GM10266 (cell line): ENCODE data around the gene ZNF878.

Experiments used
- DNase-seq: peaks from one replicate; pipeline ENCODE4 v3.0.0; 2012; ENCODE audit errors: extremely low spot score
- TF ChIP-seq, protein P1 (sequence below): IDR thresholded peaks from 2 replicates; pipeline ENCODE4 v1.5.1; 2012; ENCODE audit warnings: mild to moderate bottlenecking, low read depth; ENCODE audit not compliant: control insufficient read depth, insufficient read depth; ENCODE audit errors: missing control alignments

Gene ZNF878

DNA sequence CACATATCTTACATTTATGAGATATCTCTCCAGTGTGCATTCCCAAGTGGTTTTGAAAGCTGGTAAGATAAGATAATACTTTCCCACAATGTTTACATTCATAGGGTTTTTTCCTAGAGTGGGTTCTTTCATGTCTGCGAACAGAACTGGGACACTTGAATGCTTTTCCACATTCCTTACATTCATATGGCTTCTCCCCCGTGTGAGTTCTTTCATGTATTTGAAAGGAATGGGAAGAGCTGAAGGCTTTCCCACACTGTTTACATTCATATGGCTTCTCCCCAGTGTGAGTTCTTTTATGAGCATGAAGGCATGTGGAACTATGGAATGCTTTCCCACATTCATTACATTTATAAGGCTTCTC lies 37.0 kb downstream of the ZNF878 start:
- no peak for DNase-seq
- TF ChIP-seq, protein P1, sequence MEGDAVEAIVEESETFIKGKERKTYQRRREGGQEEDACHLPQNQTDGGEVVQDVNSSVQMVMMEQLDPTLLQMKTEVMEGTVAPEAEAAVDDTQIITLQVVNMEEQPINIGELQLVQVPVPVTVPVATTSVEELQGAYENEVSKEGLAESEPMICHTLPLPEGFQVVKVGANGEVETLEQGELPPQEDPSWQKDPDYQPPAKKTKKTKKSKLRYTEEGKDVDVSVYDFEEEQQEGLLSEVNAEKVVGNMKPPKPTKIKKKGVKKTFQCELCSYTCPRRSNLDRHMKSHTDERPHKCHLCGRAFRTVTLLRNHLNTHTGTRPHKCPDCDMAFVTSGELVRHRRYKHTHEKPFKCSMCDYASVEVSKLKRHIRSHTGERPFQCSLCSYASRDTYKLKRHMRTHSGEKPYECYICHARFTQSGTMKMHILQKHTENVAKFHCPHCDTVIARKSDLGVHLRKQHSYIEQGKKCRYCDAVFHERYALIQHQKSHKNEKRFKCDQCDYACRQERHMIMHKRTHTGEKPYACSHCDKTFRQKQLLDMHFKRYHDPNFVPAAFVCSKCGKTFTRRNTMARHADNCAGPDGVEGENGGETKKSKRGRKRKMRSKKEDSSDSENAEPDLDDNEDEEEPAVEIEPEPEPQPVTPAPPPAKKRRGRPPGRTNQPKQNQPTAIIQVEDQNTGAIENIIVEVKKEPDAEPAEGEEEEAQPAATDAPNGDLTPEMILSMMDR = no peak

DNA sequence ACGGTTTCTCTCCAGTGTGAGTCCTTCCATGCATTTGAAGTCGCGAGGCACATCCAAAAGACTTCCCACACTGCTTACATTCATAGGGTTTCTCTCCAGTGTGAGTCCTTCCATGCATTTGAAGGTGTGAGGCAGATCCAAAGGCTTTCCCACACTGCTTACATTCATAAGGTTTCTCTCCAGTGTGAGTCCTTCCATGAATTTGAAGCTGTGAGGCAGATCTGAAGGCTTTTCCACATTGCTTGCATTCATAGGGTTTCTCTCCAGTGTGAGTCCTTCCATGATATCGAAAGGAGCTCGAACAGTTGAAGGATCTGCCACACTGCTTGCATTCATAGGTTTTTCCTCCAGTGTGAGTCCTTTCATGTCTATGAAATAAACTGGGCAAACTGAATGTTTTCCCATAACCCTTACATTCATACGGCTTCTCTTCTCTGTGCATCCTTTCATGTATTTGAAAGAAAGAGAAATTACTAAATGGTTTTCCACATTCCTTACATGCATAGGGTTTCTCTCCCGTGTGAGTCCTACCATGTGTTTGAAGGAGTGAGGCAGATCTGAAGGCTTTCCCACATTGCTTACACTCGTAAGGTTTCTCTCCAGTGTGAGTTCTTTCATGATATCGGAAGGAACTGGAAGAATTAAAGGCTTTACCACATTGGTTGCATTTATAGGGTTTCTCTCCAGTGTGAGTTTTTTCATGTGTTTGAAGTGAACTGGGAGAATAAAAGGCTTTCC lies 37.6 kb downstream of the ZNF878 start:
- no peak for DNase-seq
- TF ChIP-seq, protein P1 = no peak

DNA sequence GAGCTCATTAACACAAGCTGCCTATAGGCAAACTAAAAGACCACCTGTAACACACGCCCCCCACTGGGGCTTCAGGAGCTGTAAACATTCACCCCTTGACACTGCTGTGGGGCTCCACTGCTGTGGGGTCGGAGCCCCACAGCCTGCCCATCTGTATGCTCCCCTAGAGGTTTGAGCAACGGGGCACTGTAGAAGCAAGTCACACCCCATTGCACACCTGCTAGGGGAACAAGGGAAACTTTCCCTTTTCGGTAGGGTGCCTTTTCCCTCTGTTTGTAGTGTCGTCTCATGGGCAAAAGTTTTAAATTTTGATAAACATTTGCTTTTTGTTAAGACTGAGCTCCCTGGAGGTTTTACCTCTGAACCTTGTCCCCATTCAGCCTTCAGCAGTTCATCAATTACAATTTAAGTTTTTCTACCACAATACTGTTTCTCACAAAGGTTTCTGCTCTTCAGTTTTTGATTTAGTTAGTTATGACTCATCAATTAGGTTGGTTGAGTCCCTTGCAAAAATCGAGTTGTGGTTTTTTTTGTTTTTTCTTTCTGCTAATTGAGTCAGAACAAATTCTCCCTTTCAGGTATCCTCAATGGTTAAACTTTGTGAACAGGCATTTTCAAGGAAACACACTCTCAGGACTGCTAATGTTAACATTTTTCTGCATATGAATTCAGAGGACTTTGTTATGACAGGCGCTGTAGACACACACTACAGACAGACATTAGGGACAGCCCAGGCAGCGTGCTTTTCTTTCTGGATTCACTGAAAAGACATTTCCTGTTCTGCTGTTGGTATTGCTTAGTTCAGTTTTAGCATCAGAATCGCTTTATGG lies 52.4 kb downstream of the ZNF878 start:
- peak; percentile 63 for DNase-seq
- TF ChIP-seq, protein P1 = no peak

DNA sequence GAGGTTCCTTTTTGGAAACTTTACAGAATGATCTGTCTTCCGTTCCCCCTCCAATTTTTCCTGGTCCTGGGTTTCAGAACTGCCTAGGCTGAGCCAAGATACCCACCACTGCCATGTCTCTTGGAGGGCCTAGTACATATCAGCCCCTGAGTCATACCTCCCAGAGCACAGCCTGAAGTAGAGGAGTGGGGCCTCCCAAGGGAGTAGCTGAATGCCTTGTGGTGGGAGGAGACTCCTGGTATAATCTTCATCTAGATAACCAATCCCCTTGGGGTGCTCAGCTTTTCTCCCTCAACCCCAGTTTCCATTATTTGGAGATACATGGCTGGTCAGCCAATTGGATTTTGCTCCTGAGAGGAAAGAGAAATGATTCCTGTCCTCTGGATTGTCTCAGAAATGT lies 57.6 kb downstream of the ZNF878 start:
- DNase-seq = no peak
- TF ChIP-seq, protein P1 = no peak
